GM18873 (cell line): ENCODE measurements around the gene PMM2.
A peak's percentile ranks its signal among the peaks of the same experiment; 100 is the strongest.
"Not testable (repeated sequence)": the region's sequence is repeated elsewhere in the genome, so short reads cannot be mapped to it uniquely, and the experiment has no call there.

Source experiments
- ATAC-seq: cut with Tn5 transposase; IDR thresholded peaks from one replicate; pipeline ENCODE4 v1.9.1; 2021; ENCODE audit warnings: mild to moderate bottlenecking, moderate library complexity, moderate number of reproducible peaks; ENCODE audit not compliant: unreplicated experiment, low FRiP score

Gene PMM2

DNA sequence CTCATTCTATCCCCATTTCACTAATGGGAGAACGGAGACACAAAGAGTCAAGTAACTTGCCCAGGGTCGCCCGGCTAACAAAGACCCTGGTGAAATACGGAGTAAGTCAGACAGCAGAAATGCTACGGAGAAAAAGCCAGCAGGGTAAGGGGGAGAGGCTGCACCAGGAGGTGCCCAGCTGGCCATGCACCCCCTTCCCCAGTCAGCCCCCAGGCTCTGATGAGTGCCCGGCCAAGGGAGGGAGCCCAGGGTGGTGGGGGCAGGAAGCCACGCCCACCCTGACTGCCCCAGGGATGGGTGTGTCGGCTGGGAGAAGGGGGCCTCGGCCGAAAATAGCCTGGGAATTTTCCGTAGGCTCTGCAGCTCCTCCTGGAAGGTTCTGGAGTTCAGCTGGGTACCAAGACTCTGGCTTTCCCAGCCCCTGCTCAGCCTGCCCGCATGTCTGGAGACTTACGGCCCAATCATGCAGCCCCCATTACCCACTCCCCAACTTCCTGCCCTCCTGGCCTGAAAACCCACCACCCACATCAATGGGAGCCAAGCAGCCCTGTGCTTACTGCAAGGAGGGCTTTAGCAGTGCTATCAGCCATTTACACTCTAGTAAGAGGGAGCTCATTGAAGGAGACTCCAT is 67.0 kb downstream of the PMM2 start:
- no peak for ATAC-seq

DNA sequence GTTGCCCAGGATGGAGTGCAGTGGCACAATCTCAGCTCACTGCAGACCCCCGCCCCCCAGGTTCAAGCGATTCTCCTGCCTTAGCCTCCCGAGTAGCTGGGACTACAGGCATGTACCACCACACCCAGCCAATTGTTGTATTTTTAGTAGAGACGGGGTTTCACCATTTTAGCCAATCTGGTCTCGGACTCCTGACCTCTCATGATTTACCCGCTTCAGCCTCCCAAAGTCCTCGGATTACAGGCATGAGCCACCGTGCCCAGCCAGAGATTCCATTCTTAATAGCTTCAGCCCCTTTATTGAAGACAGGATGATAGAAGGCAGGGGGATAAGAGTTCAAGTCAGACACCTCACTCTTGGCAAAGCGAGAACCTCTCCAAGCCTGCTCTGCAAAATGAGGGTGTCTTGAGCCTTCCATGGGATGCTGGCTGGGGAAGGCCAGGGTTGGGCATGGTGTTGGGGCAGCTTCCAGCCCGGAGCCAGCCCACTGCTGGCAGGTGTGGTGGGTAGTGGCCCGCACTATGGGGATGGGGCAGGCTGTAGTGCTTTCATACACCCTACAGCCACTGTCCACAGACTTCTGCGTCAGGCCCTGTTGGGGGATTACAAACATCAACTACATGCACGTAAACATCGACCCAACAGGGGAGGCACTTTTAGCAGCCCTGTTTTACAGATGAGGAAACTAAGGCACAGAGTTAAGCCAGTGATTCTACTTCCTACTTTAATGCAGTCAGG is 67.7 kb downstream of the PMM2 start:
- ATAC-seq = no peak

DNA sequence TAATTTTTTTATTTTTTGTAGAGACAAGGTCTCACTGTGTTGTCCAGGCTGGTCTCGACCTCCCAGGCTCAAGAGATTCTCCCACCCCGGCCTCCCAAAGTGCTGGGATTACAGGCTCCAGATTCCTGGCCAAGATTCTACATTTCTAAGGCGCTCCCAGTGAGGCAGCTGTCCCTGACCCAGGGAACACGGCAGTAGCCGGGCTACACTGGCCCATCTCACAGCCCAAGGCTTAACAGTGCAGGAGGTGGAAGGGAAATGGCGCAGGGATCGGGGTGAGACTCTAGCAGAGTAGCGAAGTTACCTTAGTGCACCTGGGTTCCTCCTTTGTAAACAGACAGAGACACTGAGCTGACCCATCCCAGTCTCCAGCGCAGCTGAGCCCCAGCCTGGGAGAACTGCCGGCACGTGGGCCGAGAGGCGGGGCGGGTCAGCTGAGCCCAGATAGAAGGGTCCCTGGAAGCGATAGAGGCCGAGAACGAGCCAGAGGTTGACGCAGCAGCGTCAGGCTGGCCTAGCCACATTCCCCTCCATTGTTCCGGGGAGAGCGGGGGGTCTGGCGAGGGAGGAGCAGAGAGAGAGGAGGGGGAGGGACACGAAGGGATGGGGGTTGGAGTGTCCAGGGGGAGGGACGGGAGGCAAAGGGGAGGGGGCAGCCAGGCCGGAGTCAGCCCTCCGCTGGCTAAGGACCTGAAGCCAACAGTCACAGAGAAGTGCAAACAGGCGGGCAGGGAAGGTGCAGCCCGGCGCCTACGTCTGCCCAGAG is 68.7 kb downstream of the PMM2 start:
- ATAC-seq = no peak

DNA sequence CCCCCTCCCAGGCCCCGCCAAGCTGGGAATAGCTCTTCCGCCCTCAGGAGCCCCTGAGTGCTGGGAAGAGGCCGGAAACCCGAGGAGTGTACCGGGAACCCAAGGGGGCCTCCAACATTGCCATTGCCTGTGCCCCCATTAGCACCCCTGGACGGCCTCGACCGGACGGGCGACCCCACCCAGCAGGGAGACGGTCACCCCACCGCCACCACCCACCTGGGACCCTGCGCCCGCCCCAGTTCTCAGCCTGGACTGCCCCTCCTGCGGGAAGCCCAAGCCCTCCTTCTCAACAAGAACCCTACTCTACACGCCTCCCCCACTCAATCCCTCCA is 69.2 kb downstream of the PMM2 start:
- no peak for ATAC-seq

DNA sequence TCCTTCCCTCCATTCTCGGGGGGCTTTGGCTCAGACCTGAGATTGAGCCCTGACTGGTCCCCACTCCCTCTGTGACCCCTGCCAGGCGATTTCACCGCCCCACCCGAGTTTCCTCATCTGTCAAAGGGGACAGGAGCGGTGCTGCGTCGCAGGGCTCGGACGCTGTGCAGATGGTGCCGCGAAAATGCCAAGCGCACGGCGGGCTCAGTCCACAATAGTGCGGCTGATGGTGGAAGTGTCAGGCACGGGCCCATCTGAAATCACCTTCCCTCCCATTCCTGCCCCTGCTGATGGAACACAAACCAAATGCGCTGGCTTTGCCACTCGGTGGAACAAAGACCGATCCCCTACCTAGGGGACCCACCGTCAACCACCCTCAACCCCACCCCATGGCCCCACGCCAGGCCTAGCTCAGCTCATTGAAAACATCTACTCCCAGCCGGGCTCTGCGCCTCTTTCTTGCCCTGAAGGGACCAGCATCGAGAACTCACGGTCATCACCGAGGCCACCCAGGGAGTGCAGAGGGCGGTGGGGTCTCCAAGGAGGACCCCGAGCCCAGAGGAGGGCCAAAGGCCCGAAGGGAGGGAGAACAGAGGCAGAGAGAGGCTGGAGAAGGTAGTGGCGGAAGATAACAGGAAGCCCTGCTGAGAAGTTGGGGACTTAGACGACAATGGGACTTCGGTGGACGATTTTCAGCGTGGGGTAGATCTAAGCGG is 69.7 kb downstream of the PMM2 start:
- no peak for ATAC-seq

DNA sequence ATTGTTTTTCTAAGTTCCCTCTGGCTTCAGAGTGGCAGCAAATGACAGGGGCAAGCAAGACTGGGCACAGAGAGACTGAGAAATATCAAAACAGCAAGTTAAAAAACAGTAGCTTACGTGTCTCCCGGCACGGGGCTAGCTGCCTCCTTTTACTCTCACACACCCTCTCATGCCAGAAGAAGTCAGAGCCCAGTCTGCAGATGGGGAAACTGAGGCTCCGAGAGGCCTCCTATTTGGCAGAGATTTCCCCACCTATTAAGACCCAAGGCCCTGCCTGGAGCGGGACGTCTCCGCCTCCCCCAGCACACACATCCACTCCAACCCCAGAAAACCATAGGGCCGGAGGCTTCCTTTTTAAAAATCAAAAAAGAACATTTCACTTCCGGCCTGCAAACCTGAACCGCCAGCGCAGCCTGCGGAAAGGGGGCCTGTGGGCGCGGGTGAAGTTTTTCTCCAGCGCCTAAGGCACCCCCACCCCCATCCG is 70.3 kb downstream of the PMM2 start:
- no peak for ATAC-seq

DNA sequence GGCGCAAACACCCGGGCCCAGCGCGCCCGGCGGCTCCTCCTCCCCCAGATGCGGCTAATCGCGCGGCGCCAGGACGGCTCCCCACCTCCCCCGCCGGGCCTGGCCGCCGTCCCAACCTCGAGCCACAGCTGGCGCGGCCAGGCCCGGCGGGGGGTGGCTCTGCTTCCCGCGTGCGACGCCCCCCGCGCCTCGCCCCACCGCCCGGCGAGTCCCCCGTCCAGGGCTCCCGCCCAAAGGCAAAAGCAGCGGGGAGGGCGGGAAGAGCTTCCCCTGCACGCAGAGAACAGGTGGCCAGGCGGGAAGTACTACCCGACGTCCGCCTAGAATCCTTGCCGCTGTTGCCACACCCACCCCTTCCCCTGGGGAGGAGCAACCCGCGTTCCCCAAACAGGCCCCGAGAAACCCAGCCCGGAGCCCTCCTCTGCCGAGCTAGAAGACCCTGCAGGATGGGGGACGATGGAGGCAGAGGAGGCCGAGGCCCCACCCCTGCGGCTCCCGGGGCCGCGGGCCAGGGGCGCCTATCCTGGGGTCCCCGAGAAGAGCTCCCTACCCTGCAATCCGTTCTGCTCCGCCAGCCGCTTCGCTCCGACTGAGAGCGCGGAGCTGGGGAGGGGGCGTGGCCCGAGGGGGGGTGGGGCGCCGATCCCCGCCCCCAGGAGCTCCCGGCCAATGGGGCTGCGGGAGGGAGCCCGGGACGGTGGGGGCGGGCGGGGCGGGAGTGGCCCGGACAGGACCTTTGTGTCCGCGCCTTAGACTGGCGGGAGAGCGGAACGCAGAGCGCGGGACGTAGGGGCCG is 71.0 kb downstream of the PMM2 start, which contains the start of gene CARHSP1:
CARHSP1 (minus strand) TSS at position 591 of the 796 bp plus-strand sequence. CDS start 9,678 bp downstream, outside the sequence.
- peak; percentile 40 for ATAC-seq

DNA sequence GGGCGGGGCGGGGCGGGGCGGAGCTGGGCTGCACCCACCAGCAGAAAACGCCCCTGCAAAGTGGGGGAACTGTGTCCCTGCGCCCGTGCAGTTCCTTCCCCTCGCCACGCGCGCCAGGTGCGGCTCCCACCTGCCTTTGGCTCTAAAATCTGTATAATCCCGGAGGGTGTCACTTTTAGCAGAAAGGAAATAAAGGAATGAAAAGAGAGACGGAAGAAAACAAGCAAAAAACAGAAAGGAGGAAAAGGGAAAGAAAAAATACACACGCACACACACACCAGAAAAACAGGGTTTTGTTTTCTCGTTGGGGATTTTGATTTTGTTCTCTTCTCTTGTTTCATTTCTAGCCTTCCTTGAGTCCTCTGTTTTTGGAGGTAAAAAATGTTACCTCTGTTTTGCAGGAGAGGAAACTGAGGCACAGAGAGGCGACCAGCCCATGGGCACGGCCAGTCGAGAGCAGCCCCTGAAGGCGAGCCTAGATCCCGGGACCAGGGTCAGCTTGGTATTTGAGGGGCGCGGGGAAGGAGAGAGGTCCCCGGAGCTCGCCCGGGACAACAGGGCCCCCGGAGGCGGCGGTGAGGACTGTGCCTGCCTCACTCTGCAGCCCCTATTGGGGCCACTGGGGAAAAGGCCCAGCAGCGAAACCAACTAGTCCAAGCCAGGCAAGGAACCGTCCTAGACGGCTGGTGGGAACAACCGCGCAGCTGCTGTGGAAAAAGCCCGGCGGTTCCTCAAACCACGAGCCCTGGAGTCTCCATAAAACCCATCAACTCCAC is 71.8 kb downstream of the PMM2 start:
- no peak for ATAC-seq

DNA sequence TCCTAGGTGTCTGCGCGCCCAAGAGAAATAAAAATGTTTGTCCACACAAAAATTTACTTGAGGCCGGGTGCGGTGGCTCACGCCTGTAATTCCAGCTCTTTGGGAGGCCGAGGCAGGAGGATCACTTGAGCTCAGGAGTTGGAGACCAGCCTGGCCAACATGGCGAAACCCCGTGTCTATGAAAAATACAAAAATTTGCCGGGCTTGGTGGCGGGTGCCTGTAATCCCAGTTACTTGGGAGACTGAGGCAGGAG is 72.3 kb downstream of the PMM2 start:
- not testable (repeated sequence) for ATAC-seq

DNA sequence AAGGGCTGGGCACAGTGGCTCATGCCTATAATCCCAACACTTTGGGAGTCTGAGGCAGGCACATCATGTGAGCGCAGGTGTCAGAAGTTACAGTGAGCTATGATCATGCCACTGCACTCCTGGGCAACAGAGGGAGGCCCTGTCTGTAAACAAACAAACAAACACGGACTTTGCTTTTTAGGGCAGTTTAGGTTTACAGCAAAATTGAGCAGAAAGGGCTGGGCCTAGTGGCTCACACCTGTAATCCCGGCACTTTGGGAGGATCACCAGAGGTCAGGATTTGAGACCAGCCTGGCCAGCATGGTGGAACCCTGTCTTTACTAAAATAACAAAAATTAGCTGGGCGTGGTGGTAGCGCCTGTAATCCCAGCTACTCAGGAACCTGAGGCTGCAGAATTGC is 74.4 kb downstream of the PMM2 start:
- ATAC-seq = no peak

DNA sequence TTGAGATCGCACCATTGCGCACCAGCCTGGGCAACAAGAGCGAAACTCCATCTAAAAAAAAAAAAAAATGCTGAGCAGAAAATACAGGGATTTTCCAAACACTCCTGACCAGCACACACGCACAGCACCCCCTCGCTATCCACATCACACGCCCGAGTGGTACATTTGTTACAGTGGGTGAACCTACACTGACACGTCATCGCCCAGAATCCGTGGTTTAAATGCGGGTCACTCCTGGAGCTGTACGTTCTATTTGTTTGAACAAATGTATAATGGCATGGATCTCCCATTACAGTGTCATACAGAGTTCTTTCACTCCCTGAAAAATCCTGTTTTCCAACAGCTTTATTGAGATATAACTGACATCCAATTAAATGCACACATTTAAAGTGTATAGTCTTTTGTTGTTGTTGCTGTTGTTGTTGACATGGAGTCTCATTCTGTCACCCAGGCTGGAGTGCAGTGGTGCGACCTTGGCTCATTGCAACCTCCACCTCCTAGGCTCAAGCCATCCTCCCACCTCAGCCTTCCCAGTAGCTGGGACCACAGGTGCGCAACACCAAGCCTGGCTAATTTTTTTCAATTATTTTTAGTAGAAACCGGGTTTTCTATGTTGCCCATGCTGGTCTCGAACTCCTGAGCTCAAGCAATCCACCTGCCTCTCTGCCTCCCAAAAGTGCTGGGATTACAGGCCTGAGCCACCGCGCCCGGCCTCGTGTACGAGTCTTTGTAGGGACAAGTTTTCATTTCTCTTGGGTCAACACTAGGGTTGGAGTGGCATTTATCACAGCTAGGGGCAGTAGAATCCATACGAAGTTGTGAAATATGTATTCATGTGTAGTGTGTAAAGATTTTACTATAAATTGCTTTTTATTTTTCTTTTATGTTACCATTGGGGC is 75.6 kb downstream of the PMM2 start:
- ATAC-seq = no peak

DNA sequence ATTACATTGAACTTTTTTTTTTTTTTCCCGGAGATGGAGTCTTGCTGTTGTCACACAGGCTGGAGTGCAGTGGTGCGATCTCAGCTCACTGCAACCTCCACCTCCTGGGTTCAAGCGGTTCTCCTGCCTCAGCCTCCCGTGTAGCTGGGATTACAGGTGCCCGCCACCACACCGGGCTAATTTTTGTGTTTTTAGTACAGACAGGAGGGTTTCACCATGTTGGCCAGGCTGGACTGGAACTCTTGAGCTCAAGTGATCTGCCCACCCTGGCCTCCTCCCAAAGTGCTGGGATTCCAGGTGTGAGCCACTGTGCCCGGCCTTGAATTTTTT is 76.2 kb downstream of the PMM2 start:
- not testable (repeated sequence) for ATAC-seq

DNA sequence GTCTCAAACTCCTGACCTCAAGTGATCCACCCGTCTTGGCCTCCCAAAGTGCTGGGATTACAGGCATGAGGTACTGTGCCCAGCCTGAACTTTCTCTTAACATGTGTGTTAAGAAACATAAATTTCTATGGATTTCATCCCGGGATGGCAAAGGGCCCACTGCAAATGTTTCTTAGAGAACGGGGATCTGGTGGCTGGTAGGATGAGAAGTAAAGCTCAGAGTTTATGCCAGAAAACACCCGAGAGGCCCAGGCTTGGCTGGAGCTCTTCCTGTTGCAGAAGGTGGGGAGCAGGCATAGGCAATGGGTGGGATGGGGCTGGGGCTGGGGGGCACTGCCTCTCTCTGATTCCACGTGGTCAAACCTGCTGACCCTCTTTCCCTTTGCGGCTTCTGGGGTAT is 76.7 kb downstream of the PMM2 start:
- ATAC-seq = no peak

DNA sequence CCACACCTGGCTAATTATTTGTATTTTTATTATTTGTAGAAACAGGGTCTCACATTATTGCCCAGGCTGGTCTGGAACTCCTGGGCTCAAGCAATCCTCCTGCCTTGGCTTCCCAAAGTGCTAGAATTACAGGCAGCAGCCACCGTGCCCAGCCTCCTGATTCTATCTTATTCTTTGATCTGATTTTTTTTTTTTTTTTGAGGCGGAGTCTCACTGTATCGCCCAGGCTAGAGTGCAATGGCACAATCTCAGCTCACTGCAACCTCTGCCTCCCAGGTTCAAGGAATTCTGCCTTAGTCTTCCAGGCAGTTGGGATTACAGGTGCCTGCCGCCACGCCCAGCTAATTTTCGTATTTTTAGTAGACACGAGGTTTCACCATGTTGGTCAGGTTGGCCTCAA is 77.7 kb downstream of the PMM2 start:
- ATAC-seq = not testable (repeated sequence)

DNA sequence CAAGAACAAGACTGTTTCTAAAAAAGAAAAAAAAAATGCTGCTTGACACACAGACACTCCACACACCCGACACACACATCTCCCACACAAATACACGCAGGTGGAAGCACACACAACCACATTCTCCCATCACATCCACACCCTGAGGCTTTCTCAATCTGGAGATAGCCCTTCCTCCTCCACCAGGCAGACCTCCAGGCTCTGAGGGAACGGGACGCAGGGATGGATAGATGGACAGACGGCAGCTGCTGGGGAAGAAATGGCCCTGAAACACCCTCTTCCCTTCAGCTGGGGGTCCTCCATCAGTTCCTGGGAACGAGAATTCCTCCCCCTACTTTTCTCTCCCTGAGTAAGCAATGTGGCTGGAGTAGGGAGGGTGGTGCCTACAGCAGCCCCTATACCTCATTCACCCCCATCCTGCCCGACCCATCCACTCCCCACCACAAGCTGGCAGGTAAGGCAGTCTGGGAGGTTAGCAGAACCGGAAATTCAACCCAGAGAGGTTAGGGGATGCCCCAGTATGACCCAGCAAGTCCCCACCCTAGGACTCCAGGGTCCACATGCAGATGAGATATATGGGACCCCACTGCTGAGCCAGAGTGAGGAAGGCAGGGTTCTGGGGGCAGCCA is 80.4 kb downstream of the PMM2 start:
- ATAC-seq = no peak

DNA sequence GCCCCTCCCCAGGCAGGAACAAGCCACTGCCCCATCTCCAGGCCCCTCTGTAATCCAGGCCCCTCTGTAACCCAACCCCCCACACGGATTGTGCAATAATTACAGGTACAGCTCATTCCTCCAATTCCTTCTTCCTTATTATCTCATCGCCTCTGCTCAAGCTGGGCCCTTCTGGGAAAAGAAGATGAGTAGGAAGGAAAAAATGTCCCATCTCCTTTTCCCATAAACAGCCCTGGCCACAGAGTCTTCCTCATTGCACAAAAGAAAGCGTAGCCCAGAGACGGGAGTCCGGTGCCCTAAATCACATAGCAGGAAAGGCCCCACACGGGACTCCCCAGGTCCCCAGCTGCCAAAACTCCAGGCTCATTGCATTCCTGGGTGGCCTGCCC is 80.9 kb downstream of the PMM2 start:
- no peak for ATAC-seq

DNA sequence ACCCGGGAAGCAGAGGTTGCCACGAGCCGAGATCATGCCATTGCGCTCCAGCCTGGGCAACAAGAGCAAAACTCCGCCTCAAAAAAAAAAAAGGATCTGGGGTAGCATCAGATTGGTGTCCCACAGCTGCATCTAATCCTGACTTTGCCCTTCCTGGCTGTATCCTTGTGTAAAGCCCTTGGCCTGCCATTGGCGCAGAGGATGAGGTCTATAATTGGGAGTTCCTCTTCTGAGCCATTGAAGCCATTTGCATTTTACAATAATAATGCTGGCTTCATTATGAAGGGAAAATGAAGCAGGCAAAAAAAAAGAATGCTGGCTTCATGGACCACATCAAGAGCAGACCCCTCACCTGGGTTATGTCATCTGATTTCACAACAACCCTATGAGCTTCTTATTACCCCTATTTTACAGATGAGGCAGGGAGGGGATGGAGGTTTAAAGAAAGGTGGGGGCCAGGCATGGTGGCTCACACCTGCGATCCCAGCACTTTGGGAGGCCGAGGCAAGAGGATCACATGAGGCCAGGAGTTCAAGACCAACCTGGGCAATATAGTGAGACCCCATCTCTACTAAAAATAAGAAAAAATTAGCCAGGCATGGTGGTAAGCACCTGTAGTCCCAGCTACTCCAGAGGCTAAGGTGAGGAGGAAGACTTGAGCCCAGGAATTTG is 83.3 kb downstream of the PMM2 start:
- ATAC-seq = no peak
